NCI-H2227 treated with DMSO at 0.1 percent for 48 hours (cell line): Measurements from ENCODE around the gene CD151.

ENCODE experiments used
- DNase-seq: peaks from one replicate; lab custom pipeline; 2025; lab: John Stamatoyannopoulos, UW

CD151 gene

DNA sequence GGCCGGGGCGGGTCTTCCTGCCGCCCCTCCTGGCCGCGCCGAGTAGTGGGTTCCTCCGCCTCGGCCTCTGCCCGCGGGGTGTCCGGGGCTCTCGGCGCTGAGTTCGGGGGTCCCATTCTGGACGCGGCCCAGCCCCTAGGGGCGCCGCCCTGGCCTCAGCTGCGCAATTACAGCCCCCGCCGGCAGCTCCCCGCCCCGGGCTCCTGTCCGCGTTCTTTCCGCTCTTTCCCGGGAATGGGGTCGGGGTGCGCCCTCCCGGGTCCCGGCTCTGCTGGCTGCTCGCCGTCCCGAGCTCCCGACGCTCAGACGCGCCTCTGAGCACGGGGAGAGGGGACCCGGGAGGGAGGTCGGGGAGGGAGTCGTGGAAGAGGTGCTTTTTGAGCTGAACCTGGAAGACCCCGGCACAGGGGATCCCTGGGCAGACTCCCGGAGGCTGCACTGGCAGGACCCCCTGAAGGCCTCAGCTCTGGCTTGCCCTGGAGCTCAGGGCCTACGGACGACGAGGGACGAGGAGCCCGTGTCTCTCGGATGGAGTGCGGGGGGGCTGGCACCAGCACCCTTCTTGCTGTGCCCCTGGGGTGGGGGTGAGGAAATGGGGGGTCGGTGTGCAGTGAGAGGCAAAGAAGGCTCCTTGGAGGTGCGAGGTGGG lies 10.5 kb downstream of the CD151 start:
- no peak for DNase-seq

DNA sequence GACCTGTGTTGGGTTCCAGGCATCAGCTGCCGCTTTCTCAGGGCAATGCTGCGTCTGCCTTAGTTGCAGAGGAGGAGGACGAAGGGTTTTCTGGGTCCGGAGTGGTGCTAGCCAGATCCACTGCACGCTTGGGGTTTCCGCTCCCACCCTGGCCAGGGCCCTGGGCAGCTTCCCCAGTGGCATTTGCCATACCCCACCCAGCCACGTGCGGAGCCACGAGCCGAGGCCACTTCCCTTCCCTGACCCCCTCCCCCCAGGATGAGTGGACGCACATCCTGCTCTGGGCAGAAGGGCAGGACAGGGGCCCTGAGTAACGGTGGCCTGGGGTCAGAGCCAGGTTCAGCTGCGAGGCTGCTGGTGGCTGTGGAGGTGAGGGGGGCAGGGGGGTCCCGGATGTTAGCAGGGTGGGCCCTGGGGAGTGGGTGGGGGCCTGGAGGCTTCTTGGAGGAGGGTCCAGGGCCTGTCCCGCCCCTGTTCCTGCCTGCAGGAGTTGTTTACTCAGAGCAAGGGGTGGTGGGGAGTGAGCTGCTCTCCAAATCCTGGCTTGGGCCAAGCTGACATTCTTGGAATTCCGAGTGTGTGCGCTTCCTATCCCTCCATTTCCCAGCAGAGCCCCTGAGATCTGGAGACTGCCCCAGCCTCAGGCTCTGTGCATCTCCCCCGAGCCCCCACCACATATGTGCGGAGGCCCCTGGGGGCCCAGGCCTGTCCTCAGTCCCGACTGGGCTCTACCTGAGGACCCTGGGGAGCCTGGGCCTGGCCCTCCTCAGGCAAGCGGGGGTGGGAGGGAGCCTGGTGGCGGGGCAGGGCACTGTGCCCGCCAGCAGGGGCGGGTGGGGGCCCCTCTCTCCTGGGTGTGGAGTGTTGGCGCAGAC lies 11.3 kb downstream of the CD151 start:
- no peak for DNase-seq

GRCh38 chr11:844693-845644 lies 12.2 kb downstream of the CD151 start:
- DNase-seq, result no peak

GRCh38 chr11:845872-846495 lies 13.2 kb downstream of the CD151 start:
- DNase-seq, result no peak

DNA sequence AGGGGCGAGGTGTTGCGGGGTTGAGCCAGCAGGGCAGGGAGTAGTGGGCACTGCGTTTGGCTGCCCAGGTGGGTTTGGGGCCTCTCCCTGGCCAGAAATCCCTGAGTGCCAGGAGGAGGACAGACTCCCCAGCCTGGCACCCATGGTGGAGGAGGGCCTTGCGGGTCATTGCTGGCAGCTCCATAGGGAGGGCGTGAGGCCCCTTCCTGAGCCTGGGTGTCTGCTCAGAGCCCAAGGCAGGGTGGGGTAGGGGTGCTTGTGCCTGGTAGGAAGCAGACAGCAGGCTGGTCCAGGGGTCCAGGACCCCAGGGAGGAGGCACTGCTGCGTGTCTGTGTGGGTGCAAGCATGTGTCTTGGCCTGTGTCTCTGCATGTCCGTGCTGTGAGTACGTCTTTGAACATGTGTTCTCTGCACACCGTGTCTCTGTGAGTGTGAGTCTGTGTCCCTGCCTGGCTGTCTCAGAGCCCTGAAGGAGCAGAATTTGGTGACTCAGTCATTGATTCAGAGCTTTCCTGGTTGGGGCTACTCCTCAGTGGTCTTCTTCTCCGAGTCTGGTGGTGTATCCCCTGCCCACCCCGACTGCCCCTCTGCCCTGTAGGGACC lies 13.8 kb downstream of the CD151 start:
- DNase-seq, result no peak

- no peak for DNase-seq
These were observed 15.1 kb downstream of the CD151 start for GRCh38 chr11:847876-848275.

DNA sequence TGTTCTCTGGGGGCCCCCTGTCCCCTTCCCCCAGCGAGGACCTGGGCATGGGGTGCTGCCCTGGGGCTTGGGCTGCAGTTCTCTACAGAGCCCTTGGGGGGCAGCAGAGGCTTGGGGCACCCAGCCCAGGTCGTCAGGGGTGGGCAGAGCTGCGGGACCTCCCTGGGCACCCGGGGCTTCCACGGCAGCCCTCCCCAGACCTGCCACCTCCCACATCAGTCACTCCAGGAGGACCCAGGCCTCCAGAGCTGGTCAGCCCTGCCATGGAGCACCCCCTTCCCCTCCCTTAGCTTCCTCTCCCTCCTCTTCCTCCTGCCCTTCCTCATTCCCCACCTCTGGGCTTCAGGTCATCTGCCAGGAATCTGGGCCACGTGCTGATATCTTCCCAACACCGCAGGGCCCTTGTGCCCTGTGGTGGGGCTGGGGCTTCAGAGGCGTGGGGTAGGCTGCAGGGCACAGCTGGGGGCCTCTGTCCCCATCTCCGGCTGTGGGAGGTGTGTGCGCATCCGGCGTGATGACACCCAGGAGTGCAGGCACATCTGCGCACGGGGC lies 15.7 kb downstream of the CD151 start:
- no peak for DNase-seq

DNA sequence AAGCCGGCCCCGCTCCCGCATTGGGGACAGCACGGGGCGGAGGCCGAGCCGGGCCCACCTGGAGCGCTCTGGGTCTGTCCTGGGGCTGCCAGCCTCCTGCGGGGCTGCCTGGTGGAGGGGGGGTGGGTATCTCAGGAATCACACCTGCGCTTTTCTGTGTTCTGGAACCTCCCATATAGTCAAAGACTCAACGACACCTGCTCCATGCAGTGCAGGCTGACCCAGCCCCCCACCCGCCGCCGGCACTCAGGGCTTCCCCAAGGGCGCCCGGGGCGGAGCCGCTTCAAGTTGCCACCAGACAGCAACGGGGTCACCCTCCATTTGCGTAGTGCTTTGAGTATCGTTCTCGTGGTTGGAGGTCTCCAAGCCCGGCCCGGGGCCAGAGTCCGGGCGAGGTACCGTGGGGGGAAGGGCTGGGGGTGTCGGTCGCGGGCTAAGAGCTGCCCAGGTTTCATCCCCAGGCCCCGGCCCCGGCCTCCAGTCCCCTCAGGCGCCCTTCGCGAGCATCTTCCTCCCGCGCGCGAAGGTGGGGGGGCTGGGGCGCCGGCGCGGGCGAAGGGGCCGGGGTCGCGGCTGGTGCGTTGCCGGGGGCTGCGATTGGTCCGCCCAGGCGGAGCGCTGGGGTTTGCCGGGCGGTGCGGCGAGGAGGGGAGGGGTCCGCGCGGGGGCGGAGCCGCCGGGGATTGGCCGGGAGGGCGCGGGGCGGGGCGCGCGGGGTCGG lies 16.5 kb downstream of the CD151 start:
- DNase-seq, result peak; percentile 65

DNA sequence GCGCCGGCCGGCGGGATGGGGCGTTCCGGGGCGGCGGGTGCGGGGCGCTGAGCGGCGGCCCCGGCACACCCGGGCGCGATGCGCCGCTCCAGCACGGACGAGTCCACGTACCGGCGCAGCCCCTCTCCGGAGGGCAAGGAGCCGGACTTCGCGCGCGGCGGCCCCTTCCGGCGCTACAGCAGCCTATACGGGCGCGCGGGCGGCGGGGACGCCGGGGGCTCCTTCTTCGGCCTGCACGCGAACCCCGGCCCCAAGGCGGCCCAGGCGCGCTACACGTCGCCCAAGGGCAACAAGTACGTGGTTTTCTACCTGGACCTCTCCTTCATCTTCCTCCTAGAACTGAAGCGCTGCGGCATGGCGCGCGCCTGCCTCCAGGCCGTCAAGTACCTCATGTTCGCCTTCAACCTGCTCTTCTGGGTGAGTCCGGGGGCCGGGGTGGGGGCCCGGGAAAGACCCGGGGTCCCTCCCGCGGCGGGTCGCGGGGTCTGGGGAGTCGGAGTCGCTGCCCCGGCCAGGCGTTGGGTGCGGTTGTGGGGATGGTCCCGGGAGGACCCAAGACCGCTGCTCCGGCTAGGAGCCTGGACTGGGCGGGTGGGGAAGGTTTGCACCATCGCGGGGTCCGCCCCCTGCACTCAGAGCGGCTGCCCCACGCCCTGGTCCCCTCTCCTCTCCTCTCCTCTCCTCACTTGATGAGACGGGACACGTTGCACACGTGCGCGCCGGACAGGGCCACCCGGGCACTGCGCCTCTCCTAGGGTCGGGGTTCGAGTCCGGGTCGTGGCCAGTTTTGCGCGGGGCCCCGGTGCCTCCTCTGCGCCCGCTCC lies 17.4 kb downstream of the CD151 start:
- no peak for DNase-seq

GRCh38 chr11:850775-851763 lies 18.3 kb downstream of the CD151 start:
- no peak for DNase-seq

- DNase-seq, result no peak
These were observed 20.0 kb downstream of the CD151 start for GRCh38 chr11:852762-853161.

DNA sequence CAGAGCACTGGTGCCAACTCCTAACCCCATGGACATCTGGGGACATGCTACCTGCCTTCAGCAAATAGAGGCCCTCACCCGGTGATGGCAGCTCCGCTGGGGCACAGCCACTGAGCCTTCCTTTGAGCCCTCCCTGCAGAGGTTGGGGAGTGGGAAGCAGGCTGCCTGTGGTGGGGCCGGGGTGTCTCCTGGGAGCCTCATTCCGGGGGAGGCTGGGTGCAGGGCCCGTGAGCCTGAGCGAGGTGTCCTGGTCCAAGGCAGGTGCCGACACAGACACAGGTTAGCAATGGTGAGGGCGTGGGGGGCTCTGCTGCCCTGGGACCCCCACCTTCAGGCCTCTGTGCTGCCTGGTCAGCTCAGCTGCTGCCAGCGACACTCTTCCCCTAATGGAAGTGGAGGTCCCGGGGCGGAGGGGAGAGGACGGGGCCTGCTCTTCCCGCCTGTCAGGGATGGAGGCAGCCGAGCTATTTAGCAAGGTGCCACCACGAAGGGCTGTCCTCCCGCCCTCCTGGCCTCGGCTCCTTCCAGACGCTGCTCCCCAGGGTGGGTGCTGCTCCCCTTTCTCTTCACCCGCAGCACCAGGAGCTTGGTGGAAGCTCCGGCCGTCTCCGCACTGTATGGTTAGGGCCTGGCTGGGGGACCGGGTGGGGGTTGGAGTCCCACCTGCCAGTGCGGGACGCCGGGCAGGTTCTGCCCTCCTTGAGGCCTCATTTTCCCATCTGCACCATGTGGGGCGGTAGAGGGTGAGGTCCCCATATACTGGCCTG lies 21.1 kb downstream of the CD151 start:
- no peak for DNase-seq

- no peak for DNase-seq
These were observed 22.0 kb downstream of the CD151 start for GRCh38 chr11:854601-855329.

DNA sequence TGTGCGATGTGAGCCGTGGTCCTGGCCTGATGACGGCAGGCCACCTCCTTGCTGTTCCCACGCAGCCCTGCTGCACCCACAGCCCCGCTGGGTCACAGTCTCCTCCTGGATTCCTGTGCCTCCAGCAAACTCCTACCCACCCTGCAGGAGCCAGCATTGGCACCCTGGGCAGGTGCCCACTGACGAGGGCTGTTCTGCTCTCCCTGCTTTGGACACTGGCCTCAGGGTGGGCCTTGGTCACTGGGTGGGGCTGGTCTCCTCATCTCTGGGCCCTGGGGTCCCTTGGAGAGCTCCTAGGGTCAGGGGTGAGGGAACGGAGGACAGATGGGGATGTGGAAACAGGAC lies 22.6 kb downstream of the CD151 start:
- DNase-seq, result no peak

DNA sequence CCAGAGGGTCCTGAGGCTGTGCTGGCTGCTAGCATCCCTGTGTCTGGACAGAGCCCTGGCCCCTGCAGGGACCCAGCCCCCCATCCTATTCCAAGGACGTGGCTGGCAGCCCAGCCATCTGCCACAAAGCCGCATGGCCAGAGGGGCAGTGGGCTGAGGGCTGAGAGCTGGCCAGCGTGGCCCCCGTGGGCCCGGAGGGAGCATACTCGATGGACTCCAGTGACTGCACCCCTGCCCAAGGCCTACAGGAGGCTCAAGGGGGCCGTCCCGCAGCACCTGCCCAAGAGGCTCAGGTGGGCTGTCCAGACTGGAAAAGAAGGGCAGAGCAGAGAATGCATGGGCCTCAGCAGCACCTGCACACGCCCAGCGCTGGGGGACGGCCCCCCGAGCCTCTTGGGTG lies 23.0 kb downstream of the CD151 start:
- DNase-seq, result no peak

DNA sequence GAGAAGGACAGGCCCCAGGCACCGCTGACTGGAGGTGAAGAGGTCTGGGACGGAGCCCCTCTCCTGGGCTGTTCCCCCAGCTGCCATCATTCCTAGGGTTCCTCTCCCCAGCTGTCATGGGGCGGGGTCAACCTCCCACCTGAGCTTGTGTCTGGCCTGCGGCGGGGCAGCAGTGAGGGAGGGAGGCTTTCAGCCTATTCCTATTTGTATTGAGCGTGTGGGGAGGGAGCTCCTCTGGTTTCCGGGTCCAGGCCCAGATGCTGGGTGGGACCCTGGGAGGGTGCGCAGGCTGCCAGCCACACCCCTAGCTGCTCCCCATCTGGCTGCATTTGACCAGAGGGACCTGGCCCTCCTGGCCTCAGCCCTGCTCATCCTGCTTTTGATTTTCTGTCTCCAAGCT lies 23.6 kb downstream of the CD151 start:
- no peak for DNase-seq
